GM06990 (cell line): ENCODE results near the gene TXNL1.

Source experiments
- DNase-seq: peaks from one replicate; pipeline ENCODE4 v3.0.0-alpha.2; 2011; ENCODE audit not compliant: insufficient read length; ENCODE audit errors: extremely low read depth
- H3K27me3 ChIP-seq: replicated peaks from 2 replicates; pipeline ENCODE4 v1.6.0; 2011; ENCODE audit warnings: low read length; ENCODE audit not compliant: control insufficient read depth, insufficient read depth
- H3K36me3 ChIP-seq: 2 replicates; pipeline ENCODE4 v1.5.1; 2011; ENCODE audit warnings: low read length; ENCODE audit not compliant: control insufficient read depth, insufficient read depth
- H3K4me3 ChIP-seq: replicated peaks from 2 replicates; pipeline ENCODE4 v1.5.1; 2011; ENCODE audit warnings: low read depth, mild to moderate bottlenecking, control low read depth, low read length
- TF ChIP-seq, protein P1 (sequence below): IDR thresholded peaks from 2 replicates; pipeline ENCODE4 v1.5.1; 2011; ENCODE audit warnings: low read length, control low read depth, mild to moderate bottlenecking, inconsistent platforms; ENCODE audit not compliant: insufficient read depth, poor library complexity, severe bottlenecking

TXNL1 gene

DNA sequence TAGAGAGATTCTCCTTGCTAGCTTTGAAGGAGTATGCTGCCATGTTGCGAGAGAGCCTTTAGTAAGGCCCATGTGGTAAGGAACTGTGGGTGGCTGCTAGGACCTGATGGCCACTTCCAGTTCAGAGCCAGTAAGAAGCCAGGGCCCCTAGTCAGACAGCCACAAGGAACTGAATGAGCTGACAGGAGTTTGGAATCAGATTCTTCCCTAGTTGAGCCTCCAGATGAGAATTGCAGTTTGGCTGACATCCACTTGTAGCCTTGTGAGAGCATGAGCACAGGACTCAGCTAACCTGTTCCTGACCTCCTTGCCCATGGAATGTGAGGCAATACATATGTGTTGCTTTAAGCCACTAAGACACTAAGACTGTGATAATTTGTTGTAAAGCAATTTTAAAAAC lies 11.6 kb upstream of the TXNL1 start:
- DNase-seq = no peak
- Histone ChIP-seq H3K27me3 (no peaks in the 10 kb centered on the region), H3K36me3 (no peaks in the 10 kb centered on the region), H3K4me3 (no peak overlapping the region)
- TF ChIP-seq, protein P1, sequence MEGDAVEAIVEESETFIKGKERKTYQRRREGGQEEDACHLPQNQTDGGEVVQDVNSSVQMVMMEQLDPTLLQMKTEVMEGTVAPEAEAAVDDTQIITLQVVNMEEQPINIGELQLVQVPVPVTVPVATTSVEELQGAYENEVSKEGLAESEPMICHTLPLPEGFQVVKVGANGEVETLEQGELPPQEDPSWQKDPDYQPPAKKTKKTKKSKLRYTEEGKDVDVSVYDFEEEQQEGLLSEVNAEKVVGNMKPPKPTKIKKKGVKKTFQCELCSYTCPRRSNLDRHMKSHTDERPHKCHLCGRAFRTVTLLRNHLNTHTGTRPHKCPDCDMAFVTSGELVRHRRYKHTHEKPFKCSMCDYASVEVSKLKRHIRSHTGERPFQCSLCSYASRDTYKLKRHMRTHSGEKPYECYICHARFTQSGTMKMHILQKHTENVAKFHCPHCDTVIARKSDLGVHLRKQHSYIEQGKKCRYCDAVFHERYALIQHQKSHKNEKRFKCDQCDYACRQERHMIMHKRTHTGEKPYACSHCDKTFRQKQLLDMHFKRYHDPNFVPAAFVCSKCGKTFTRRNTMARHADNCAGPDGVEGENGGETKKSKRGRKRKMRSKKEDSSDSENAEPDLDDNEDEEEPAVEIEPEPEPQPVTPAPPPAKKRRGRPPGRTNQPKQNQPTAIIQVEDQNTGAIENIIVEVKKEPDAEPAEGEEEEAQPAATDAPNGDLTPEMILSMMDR = no peak

DNA sequence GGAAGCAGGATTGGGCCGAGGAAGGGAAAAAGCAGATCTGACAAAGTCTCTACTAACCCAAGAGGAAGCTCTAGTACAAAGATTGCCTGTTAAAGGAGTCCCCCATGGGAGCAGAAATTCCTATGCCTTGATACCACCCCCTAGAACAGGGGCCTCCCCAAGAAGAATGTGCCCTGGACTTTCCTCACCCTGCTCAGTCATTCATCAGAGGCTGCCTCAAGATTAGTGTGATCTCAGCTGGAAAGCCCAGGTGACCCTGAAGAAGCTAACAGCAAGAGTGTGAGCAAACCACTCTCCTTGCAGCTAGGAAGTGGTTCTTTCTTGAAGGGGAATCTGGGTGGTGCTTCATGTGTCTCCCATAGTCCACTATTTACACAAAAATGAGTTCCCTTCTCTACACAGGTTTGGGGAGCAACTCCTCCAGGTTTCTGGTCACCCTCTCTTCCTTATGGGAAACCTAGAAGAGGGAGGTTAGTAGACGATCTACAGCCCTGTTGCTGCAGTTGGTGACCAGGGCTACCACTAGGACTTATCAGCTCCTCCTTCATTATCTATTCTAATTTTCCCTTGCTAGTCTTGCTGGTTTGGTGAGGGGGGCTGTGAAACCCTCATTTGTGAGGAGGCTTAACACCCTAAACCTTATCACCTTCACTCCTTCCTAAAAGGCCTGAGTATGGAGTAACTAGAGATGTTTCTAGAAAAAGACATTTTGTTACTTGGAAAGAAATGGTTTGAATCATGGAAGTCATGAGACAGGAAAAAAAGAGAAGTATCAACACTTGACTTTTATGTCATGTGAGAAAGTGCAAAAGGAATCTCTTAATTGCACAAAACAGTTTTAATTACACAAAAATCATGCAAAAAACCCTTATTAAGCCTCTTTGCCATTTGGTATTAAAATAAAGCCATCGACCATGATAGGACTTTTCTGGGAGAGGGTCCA lies 9.8 kb upstream of the TXNL1 start:
- DNase-seq = no peak
- no peak overlapping the region for H3K4me3 ChIP-seq
- TF ChIP-seq, protein P1 = no peak

DNA sequence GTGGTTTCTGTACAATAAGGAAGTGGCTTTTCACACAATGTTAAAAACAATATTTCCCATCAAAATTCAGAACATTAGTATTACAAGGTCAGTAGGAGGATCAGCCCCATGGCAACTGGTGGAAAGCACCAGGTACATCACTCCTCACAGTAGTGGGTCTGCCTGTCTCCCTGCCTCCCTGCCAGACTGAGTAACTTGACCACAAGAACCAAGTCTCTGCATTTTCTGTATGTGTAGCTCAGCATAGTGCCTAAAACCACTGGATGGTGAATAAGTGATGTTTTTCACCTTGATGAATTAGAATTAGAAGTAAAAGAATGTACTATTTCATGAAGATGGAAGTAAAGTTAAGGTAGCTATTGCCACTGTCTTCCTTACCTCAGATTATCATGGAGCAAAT lies 8.7 kb upstream of the TXNL1 start:
- no peak overlapping the region for H3K4me3 ChIP-seq
- no peaks in the 10 kb centered on the region for H3K27me3 ChIP-seq
- TF ChIP-seq, protein P1 = no peak
- no peak for DNase-seq
- no peaks in the 10 kb centered on the region for H3K36me3 ChIP-seq

More for the DNA sequence above, 9.8 kb upstream of the TXNL1 start:
- Histone ChIP-seq H3K27me3 (no peaks in the 10 kb centered on the region), H3K36me3 (no peaks in the 10 kb centered on the region)

DNA sequence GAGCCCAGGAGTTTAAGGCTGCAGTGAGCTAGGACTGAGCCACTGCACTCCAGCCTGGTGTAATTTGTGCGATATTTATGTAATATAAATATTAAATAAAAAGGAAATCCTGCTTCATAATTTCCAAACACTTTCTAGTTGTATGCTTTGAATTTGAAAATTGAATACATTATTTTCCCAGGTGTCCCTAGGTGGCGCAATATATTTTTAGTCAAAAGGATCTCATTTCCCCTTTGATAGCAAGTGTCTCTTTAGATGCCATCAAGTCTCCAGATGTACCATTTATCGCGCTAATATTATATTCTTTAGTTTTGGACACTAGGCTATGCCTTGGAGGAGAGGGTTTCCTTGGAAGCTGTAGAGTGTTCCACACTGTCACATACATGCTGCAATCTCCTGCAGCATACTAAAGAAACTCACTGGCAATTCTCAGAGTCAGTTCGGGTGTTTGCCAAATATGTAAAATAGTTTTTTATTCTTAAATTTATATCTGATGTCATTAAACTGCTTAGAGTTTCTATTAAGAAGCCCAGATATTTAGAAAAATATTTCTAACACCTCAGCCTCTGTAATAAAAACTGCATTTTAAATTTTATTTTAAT lies 7.1 kb upstream of the TXNL1 start:
- H3K27me3 ChIP-seq = no peaks in the 10 kb centered on the region
- H3K4me3 ChIP-seq = no peak overlapping the region
- no peaks in the 10 kb centered on the region for H3K36me3 ChIP-seq
- TF ChIP-seq, protein P1 = peak; percentile 59
- no peak for DNase-seq

DNA sequence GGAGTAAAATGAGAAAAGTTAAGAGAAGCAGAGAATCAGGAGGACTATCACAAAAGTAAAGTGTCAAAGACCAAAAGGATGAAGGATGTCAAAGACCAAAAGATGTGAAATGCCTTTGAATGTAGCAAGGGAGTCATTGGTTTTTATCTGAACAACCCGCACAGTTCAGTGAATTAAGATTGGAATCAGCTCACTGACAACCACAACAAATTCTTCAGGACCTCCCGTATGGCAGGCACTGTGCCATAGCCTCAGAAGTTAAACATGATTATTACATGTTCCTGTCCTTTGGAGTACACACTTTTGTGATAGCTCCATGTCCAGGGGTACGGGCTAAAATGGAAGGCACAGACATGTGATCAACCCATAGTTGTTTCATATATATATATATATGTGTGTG lies 5.0 kb upstream of the TXNL1 start:
- Histone ChIP-seq H3K4me3 (no peak overlapping the region), H3K27me3 (no peaks in the 10 kb centered on the region), H3K36me3 (no peaks in the 10 kb centered on the region)
- TF ChIP-seq, protein P1 = no peak
- DNase-seq = no peak
